Activated naive CD8-positive, alpha-beta T cell treated with anti-CD3 and anti-CD28 coated beads, Interleukin-2, amount 50 U/mL, for 16 hours (primary cell): ENCODE measurements around the gene ABHD18.
A peak's percentile ranks its signal among the peaks of the same experiment; 100 is the strongest.
"Not testable (repeated sequence)": the region's sequence is repeated elsewhere in the genome, so short reads cannot be mapped to it uniquely, and the experiment has no call there.

Experiments used
- DNase-seq: peaks from one replicate; pipeline ENCODE4 v3.0.0-alpha.2; 2020; ENCODE audit warnings: low read depth, low spot score

Gene ABHD18

DNA sequence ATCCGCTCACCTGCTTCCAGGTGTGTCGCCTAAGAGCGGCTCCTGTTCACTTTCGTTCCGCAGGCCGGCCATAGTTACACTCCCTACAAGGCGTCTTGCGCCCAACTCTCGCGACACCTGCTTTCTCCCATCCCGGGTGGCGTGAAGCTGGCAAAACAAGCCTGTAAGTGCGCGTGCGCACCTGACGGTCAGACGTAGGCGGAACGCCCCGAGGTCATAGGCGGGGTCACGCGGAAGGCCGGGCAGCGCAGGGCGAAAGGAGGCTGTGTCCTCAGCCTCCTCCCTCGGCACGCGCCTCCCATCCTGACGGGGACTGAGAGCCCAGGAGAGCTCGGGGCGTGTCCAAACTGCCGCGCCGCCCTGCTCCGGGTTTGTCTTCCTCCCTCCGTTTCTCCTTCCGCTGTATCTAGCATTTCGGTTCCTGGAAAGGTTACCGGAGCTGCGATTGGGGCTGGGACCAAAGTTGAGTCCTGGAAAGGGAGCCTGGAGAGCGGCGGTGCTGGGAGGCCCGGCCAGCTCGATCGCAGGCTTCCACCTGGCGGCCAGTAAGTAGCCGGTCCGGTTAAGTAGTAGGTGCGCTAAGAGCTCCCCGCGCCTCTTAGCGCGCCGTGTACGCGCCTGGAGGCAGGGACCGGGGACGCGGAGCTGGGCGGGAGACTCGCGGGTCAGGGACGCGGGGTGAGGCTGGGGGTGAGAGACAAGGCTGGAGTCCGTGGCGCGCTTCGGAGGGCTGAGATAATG, at the start of gene ABHD18, which contains the start of gene MFSD8:
ABHD18 (plus strand) TSS at position 345 of the 741 bp plus-strand sequence. CDS start 17,550 bp downstream, outside the sequence.
MFSD8 (minus strand) TSS at position 112 of the 741 bp plus-strand sequence; CDS start at position 72, 40 bp downstream.
- peak; percentile 97 for DNase-seq

DNA sequence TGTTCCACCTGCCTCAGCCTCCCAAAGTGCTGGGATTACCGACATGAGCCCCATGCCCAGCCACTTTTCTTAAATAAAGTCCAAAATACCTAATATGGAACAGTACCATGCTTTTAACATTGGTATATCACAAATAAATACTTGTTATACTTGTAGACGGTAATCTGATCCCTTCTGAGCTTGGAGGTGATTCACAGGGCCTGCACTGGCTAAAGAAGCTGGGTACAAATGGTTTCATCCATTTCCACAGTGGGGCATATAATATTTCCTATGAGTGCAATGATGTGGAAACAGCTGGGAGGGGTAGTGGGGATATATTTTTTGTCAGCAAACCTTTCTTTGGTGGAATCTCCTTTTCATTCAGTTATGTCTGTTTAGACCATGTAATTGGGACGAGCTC, 48.7 kb upstream of the ABHD18 start:
- no peak for DNase-seq

GRCh38 chr4:127917151-127917550, 48.1 kb upstream of the ABHD18 start:
- no peak for DNase-seq

- no peak for DNase-seq
These were observed 44.7 kb upstream of the ABHD18 start for GRCh38 chr4:127920521-127920920.

- no peak for DNase-seq
These were observed 43.0 kb upstream of the ABHD18 start for GRCh38 chr4:127922226-127922625.

GRCh38 chr4:127925720-127926119, 39.5 kb upstream of the ABHD18 start:
- DNase-seq = not testable (repeated sequence)

DNA sequence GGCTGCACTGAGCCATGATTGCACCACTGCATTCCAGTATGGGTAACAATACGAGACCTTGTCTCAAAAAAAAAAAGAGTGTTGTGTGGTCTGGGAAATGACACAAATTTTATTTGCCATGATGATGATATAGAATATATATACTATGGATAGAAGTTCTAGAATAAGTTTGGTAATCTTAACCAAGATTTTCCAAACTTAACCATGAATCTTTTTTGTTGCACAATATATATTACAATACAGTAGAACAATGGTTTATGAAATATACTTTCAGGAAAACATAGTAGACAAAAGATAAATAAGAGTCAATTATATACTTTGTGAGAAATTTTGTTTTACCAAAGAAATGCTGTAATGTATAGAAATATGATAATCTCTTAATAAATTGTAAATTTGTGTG, 35.0 kb upstream of the ABHD18 start:
- no peak for DNase-seq

GRCh38 chr4:127931836-127932235, 33.4 kb upstream of the ABHD18 start:
- DNase-seq = not testable (repeated sequence)

DNA sequence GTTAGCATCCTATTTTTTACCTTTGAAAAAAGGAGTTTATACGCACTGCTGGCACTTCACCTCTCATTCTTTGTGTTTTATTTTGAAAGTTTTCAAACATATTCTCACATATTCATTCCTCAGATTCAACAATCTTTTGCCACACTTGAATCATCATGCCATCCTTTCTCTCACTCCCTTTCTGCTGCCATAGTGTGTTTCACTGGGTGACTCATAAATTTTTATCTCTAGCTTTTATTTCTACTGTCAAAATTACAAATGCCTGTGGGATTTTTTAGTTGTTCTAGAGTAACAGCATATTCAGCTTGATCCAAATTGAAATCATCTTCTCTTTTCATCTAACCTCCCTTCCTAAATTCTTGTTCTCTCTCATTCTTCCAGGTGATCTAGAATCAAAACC, 28.2 kb upstream of the ABHD18 start:
- no peak for DNase-seq

GRCh38 chr4:127957105-127957504, 8.1 kb upstream of the ABHD18 start:
- no peak for DNase-seq

DNA sequence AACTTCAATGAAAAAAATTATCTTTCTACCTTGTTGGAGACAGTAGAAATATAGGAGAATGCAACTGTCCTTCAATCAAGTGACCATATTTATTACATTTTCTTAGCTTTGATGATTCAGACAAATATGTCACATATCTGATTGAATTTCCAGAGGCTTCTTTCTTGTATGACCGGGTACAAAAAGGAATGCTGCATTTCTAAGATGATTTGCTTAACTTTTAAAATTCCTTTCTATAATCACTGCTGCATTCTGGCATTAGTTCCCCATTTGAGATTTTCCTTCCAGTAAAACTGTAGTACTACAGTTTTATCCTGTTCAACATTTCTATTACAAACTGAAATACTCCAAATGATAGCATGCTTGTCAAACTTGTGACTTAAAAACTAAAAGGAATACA, 5.4 kb upstream of the ABHD18 start:
- DNase-seq = no peak

- DNase-seq = not testable (repeated sequence)
These were observed 1.4 kb upstream of the ABHD18 start for GRCh38 chr4:127963633-127964398.

DNA sequence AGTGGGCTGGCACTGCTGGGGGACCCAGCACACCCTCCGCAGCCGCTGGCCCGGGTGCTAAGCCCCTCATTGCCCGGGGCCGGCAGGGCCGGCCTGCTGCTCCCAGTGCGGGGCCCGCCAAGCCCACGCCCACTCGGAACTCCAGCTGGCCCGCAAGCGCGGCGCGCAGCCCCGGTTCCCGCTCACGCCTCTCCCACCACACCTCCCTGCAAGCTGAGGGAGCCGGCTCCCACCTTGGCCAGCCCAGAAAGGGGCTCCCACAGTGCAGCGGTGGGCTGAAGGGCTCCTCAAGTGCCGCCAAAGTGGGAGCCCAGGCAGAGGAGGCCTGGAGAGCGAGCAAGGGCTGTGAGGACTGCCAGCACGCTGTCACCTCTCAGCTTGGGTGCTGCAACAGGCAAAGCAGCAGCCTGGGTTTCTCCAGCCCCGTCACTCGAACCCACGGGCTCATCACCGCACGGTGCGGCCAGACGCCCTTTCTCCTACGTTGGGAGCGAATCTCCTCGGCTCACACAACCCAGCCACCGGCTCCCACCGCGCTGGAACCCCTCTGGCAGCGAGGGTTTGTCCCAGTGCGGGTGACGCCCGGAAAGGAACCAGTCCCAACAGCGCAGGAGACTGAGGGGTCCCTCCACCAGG, 662 bp upstream of the ABHD18 start:
- DNase-seq = not testable (repeated sequence)

- peak; percentile 51 for DNase-seq
These were observed 583 bp downstream of the ABHD18 start for GRCh38 chr4:127965803-127966175.

DNA sequence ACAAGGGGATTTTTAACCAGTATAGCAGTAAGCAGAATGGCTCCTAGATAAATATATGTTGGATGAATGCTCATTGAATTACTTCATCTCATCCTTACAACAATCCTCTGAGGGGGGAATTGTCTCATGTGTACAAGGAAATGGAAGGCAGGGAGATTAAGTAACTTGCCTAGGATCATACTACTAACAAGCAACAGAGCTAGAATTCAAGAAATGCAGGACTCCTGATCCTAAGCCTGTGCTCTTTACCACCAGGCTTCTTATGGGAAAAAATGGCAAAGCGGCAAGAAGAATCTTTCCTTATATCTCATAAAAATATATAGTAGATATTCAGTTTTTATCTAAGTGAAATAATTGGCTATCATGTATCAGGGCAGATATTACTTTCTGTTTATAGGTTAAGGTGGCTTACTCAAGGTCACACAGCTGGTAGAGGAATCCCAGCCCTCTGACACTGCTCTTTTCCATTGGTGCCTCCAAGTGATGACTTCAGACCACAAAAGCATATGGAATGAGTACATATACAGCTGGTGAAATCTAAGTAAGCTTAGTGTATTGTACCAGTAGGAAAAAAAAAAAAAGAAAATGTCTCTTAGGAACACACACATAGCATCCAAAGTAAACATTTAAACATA, 2.1 kb downstream of the ABHD18 start:
- no peak for DNase-seq

DNA sequence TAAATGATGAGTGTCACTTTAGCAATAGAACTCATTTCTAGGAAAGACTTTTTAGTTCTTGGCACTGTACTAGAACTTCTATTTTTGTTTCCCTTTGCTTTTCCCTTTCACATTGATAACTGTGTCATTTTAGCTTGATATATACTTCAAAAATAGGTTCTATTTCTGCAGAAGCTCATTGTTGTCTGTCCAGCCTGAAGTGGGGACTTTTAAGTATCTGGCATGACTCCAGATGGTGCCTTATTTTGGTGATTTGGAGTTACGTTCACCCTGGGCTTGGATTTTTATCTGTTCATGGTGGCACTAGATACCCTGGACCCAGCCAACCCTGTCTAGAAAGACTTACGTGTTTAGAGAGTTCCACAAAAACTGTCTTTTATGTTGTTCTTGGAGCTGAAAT, 3.4 kb downstream of the ABHD18 start:
- no peak for DNase-seq

GRCh38 chr4:127970925-127971324, 5.7 kb downstream of the ABHD18 start:
- not testable (repeated sequence) for DNase-seq

DNA sequence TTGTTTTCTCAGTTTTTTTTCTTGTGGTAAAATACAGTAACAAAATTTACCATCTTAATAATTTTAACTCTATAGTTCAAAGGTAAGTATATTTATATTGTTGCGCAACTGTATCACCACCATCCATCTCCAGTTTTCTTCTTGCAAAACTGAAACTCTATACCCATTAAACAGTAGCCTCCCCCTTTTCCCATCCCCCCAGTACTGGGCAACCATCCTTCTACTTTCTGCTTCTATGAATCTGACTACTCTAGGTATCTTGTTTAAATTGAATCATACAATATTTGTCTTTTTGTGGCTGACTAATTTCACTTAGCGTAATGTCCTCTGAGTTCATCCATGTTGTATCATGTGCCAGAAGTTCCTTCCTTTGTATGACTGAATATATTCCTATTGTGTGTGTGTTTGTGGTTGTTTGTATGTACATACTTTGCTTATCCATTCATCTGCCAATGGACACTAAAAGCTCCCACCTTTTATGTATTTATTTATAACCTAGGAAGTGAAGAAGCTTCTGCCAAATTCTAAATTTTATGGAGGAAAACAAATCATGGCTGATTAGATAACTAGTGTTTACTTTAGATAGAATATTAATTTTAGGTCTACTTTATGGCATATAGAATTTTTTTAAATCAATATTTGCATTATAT, 10.0 kb downstream of the ABHD18 start:
- no peak for DNase-seq

DNA sequence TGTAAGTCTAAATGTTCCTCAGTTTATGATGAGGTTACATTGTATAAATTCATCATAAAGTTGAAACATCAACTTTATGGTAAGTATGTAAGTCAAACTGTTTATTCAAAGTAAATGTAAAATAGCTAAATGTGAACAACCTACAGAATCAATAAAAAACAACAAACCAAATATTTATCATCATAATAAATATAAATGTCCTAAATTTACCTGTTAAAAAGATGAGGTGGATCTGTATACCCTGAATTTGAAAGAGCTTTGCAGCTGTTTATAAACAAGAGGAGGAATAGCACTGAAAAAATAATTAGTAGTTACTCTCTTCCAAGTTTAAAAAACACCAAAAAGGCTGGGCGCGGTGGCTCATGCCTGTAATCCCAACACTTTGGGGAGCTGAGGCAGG, 13.7 kb downstream of the ABHD18 start:
- DNase-seq = no peak

DNA sequence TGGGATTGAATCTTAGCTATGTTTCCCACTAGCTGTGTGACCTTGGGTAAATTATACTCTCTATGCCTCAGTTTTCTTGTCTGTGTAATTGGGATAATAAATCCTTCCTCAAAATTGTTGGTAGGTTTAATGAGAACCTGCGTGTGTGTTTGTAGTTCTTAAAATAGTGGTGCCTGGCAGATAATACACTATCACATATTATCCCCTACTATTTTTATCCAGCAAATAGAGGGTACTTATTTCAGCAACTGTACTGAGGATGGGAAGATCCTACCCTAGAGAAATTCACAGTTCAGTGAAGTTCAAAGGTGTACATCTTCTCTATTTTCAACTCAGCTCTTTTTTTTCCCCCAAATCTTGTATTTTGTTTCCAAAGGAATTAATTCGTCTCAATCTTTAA, 17.2 kb downstream of the ABHD18 start:
- no peak for DNase-seq

DNA sequence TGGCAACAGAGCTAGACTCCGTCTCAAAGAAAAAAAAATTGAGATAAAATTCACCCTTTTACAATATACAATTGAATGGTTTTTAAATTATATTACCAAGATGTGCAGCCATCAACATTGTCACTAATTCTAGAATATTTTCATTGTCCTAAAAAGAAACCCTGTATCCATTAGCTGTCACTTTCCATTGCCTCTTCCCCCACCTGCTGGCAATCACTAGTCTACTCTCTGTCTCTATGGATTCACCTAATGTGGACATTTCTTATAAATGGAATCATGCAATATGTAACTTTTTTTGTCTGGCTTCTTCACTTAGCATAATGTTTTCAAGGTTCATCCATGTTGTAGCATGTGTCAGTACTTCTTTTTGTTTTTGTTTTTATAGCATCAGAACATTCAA, 20.8 kb downstream of the ABHD18 start:
- no peak for DNase-seq
